HK-2 (cell line): Measurements from ENCODE around the gene HAT1.

Experiments used
- DNase-seq: peaks from one replicate; pipeline ENCODE4 v3.0.0-alpha.2; 2018; ENCODE audit not compliant: unreplicated experiment

Gene HAT1

GRCh38 chr2:171919453-171919852 lies 2.8 kb upstream of the HAT1 start:
- no peak for DNase-seq

GRCh38 chr2:171921970-171922229 lies 361 bp upstream of the HAT1 start:
- DNase-seq = no peak

- peak; percentile 21 for DNase-seq
These were observed 945 bp downstream of the HAT1 start for GRCh38 chr2:171923206-171923605.

- DNase-seq = no peak
These were observed 2.1 kb downstream of the HAT1 start for GRCh38 chr2:171924170-171924942.

- DNase-seq = no peak
These were observed 8.1 kb downstream of the HAT1 start for GRCh38 chr2:171930385-171930784.

GRCh38 chr2:171939058-171939742 lies 16.9 kb downstream of the HAT1 start:
- DNase-seq = no peak

GRCh38 chr2:171939743-171940071 lies 17.4 kb downstream of the HAT1 start:
- no peak for DNase-seq

- no peak for DNase-seq
These were observed 19.0 kb downstream of the HAT1 start for GRCh38 chr2:171941316-171941699.

- DNase-seq = no peak
These were observed 21.6 kb downstream of the HAT1 start for GRCh38 chr2:171943869-171944268.

GRCh38 chr2:171952276-171952675 lies 30.0 kb downstream of the HAT1 start:
- DNase-seq = no peak

GRCh38 chr2:171952748-171953147 lies 30.5 kb downstream of the HAT1 start:
- no peak for DNase-seq

GRCh38 chr2:171956135-171956825 lies 34.0 kb downstream of the HAT1 start:
- DNase-seq = no peak

GRCh38 chr2:171957061-171957460 lies 34.8 kb downstream of the HAT1 start:
- no peak for DNase-seq

- DNase-seq = no peak
These were observed 36.2 kb downstream of the HAT1 start for GRCh38 chr2:171958475-171958874.

- no peak for DNase-seq
These were observed 37.7 kb downstream of the HAT1 start for GRCh38 chr2:171959998-171960397.

GRCh38 chr2:171960570-171960969 lies 38.3 kb downstream of the HAT1 start:
- no peak for DNase-seq

GRCh38 chr2:171963198-171963597 lies 40.9 kb downstream of the HAT1 start:
- DNase-seq = no peak

GRCh38 chr2:171964308-171964707 lies 42.0 kb downstream of the HAT1 start:
- DNase-seq = no peak

- no peak for DNase-seq
These were observed 43.0 kb downstream of the HAT1 start for GRCh38 chr2:171965238-171965637.

GRCh38 chr2:171965661-171966060 lies 43.4 kb downstream of the HAT1 start:
- no peak for DNase-seq

GRCh38 chr2:171966235-171966634 lies 44.0 kb downstream of the HAT1 start:
- no peak for DNase-seq

GRCh38 chr2:171966688-171967087 lies 44.4 kb downstream of the HAT1 start:
- DNase-seq = no peak

GRCh38 chr2:171968509-171968908 lies 46.2 kb downstream of the HAT1 start:
- DNase-seq = no peak
